GM12874 (cell line): ENCODE data around the gene EVI5L.

Source experiments
- TF ChIP-seq, protein P1 (sequence below): IDR thresholded peaks from 2 replicates; pipeline ENCODE4 v1.5.1; 2011; ENCODE audit warnings: low read depth, mild to moderate bottlenecking, control low read depth, low read length, moderate library complexity; ENCODE audit not compliant: insufficient read depth

The EVI5L gene

GRCh38 chr19:7788933-7789323 lies 41.1 kb upstream of the EVI5L start:
- TF ChIP-seq, protein P1, sequence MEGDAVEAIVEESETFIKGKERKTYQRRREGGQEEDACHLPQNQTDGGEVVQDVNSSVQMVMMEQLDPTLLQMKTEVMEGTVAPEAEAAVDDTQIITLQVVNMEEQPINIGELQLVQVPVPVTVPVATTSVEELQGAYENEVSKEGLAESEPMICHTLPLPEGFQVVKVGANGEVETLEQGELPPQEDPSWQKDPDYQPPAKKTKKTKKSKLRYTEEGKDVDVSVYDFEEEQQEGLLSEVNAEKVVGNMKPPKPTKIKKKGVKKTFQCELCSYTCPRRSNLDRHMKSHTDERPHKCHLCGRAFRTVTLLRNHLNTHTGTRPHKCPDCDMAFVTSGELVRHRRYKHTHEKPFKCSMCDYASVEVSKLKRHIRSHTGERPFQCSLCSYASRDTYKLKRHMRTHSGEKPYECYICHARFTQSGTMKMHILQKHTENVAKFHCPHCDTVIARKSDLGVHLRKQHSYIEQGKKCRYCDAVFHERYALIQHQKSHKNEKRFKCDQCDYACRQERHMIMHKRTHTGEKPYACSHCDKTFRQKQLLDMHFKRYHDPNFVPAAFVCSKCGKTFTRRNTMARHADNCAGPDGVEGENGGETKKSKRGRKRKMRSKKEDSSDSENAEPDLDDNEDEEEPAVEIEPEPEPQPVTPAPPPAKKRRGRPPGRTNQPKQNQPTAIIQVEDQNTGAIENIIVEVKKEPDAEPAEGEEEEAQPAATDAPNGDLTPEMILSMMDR: no peak

GRCh38 chr19:7789447-7789846 lies 40.6 kb upstream of the EVI5L start:
- TF ChIP-seq, protein P1: no peak

DNA sequence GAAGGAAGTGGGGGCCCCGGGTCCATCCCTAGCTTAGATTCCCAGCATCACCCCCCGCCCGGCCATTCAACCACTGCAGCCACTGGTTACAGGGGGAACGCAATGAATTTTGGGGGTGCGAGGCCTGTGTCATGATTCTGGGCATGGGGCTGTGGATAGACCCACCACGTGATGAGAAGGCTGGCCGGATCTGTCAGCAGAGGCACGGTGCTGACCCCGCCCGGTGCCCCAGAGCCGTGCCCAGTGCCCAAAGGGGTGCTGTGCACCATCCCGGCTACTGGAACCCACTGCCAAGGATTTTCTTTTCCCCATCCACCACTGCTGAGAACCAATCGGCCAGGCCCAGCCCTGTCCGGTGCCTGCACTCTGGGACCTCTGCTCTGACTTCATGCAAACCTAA lies 39.6 kb upstream of the EVI5L start:
- TF ChIP-seq, protein P1: no peak

GRCh38 chr19:7792281-7792680 lies 37.7 kb upstream of the EVI5L start:
- TF ChIP-seq, protein P1: no peak

DNA sequence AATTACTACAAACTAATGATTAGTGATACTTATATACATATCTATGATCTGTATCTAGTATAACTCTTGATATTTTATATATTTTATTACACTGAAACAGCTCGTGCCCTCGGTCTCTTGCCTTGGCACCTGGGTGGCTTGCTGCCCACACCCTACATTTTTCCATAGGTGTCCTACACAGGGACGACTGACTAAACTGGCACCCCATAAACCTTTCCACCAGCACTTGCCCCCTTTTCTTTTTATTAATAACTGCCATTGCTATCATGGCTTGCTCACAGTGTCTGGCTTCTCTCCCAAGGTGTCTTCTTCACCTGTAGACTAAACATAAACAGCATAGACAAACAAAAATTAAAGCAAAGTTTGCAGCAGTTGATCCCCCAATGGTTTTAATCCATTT lies 36.5 kb upstream of the EVI5L start:
- TF ChIP-seq, protein P1: no peak

- TF ChIP-seq, protein P1: no peak
These were observed 34.4 kb upstream of the EVI5L start for GRCh38 chr19:7795555-7796161.

- TF ChIP-seq, protein P1: peak; percentile 39; the same call in 1 of the 2 replicates
These were observed 30.2 kb upstream of the EVI5L start for GRCh38 chr19:7799640-7800355.
